PC-3 (cell line): Measurements from ENCODE around the gene NPEPPS. TPM values are rescaled to one million over a fixed set of nuclear protein-coding genes. Genes with fewer than 3 reads are reported as not detected.
A peak's percentile ranks its signal among the peaks of the same experiment; 100 is the strongest.
"Not testable (repeated sequence)": the region's sequence is repeated elsewhere in the genome, so short reads cannot be mapped to it uniquely, and the experiment has no call there.

Experiments used
- ATAC-seq: fragments of 200-7000 bp; cut with Tn5 transposase; 2 replicates; pipeline ENCODE4 v1.9.1; 2020; ENCODE audit warnings: mild to moderate bottlenecking, moderate library complexity
- BruUV-seq: library from RNA; stranded (reverse); fragments of 400-500 nt; replicated peaks from 2 replicates; lab custom pipeline; 2021; lab: Mats Ljungman, UMichigan
- CTCF ChIA-PET: fragments of 300-600 bp; sonication (Branson Sonifier 250); formaldehyde crosslinking; loops from one replicate; lab custom pipeline; 2022; ENCODE audit warnings: antibody characterized with exemption; lab: Charles Lee
- POLR2A ChIA-PET: fragments of 300-600 bp; sonication (Branson Sonifier 250); formaldehyde crosslinking; loops from one replicate; lab custom pipeline; 2022; ENCODE audit warnings: antibody characterized with exemption; ENCODE audit not compliant: unreplicated experiment; lab: Charles Lee
- DNase-seq: peaks from one replicate; pipeline ENCODE4 v3.0.0-alpha.2; 2015
- H2AFZ ChIP-seq: fragments of 300-600 bp; sonication (generic); 2 replicates; pipeline ENCODE4 v1.6.0; 2016; ENCODE audit warnings: antibody characterized with exemption, low read length
- H3F3A ChIP-seq: fragments of 300-600 bp; sonication (generic); one replicate; pipeline ENCODE4 v1.6.0; 2017; ENCODE audit warnings: antibody characterized with exemption, low read length, control low read depth, mild to moderate bottlenecking; ENCODE audit not compliant: unreplicated experiment
- H3K27ac ChIP-seq: fragments of 300-600 bp; sonication (generic); 2 replicates; pipeline ENCODE4 v1.5.1; 2016; ENCODE audit warnings: mild to moderate bottlenecking, low read length
- H3K27me3 ChIP-seq: fragments of 300-600 bp; sonication (generic); 2 replicates; pipeline ENCODE4 v1.6.1; 2016; ENCODE audit warnings: low read length, mixed read lengths
- H3K36me3 ChIP-seq: fragments of 300-600 bp; sonication (generic); 2 replicates; pipeline ENCODE4 v1.6.1; 2016; ENCODE audit warnings: low read depth, mixed run types, low read length, mixed read lengths
- H3K4me1 ChIP-seq: fragments of 300-600 bp; sonication (generic); 2 replicates; pipeline ENCODE4 v1.5.1; 2016; ENCODE audit warnings: low read length; ENCODE audit not compliant: insufficient read depth
- H3K4me2 ChIP-seq: fragments of 300-600 bp; sonication (generic); 2 replicates; pipeline ENCODE4 v1.6.0; 2016; ENCODE audit warnings: low read length
- H3K4me3 ChIP-seq: fragments of 300-600 bp; sonication (generic); 2 replicates; pipeline ENCODE4 v1.5.1; 2016; ENCODE audit warnings: mild to moderate bottlenecking, low read length, mixed read lengths
- H3K79me2 ChIP-seq: fragments of 300-600 bp; sonication (generic); 2 replicates; pipeline ENCODE4 v1.6.1; 2017; ENCODE audit warnings: low read length, mixed read lengths
- H3K9ac ChIP-seq: fragments of 300-600 bp; sonication (generic); 2 replicates; pipeline ENCODE4 v1.6.0; 2016; ENCODE audit warnings: mild to moderate bottlenecking, low read length
- H3K9me2 ChIP-seq: fragments of 300-600 bp; sonication (generic); replicated peaks from 2 replicates; pipeline ENCODE4 v1.6.1; 2016; ENCODE audit warnings: mixed run types, low read length, mixed read lengths
- H3K9me3 ChIP-seq: fragments of 300-600 bp; sonication (generic); 2 replicates; pipeline ENCODE4 v1.6.1; 2016; ENCODE audit warnings: low read length, mixed read lengths
- H4K20me1 ChIP-seq: fragments of 300-600 bp; sonication (generic); 2 replicates; pipeline ENCODE4 v1.6.1; 2016; ENCODE audit warnings: low read length, mixed read lengths
- intact Hi-C: fragments of 100-400 bp; cut with micrococcal nuclease; formaldehyde crosslinking; loops from 2 replicates; pipeline ENCODE4 v1.9.0; 2023
- total RNA-seq: library from RNA; depleted of rRNA; stranded (reverse); fragments of >200 nt; gene quantifications from 2 replicates; pipeline ENCODE4 v1.2.3, GENCODE V29; 2014

Gene NPEPPS
- total RNA-seq, 1 experiment from 2014 or later = 112 TPM

- H3K79me2 ChIP-seq, POLR2A ChIA-PET, H3K27ac ChIP-seq, H3F3A ChIP-seq, H3K9me2 ChIP-seq, ATAC-seq, intact Hi-C loops, H2AFZ ChIP-seq, H4K20me1 ChIP-seq, H3K36me3 ChIP-seq, H3K9ac ChIP-seq, H3K4me3 ChIP-seq, BruUV-seq, DNase-seq, CTCF ChIA-PET, H3K27me3 ChIP-seq, H3K9me3 ChIP-seq, H3K4me2 ChIP-seq, H3K4me1 ChIP-seq: not testable (repeated sequence)
Measured at GRCh38 chr17:47519365-47519764, 11.5 kb upstream of the NPEPPS start.

- H3K9ac ChIP-seq, H3K9me3 ChIP-seq, DNase-seq, H2AFZ ChIP-seq, H3K4me1 ChIP-seq, H4K20me1 ChIP-seq, H3K36me3 ChIP-seq, H3F3A ChIP-seq, H3K27me3 ChIP-seq, H3K4me3 ChIP-seq, H3K4me2 ChIP-seq, H3K9me2 ChIP-seq, intact Hi-C loops, H3K79me2 ChIP-seq, H3K27ac ChIP-seq, BruUV-seq, POLR2A ChIA-PET, CTCF ChIA-PET, ATAC-seq: not testable (repeated sequence)
Measured at GRCh38 chr17:47520279-47520678, 10.6 kb upstream of the NPEPPS start.

GRCh38 chr17:47521434-47521833 lies 9.5 kb upstream of the NPEPPS start:
- H3K27me3 ChIP-seq, H3K79me2 ChIP-seq, H3K9me3 ChIP-seq, H4K20me1 ChIP-seq, H3K4me2 ChIP-seq, H3K27ac ChIP-seq, H3K4me3 ChIP-seq, ATAC-seq, H3K36me3 ChIP-seq, intact Hi-C loops, BruUV-seq, H3K9me2 ChIP-seq, CTCF ChIA-PET, DNase-seq, H3K9ac ChIP-seq, H3F3A ChIP-seq, H3K4me1 ChIP-seq, H2AFZ ChIP-seq: not testable (repeated sequence)
- POLR2A ChIA-PET = interaction anchor here (0.5 kb wide), 1 partner anchor 95 kb away, joined by 12 read pairs; no protein-coding TSS in a partner anchor

GRCh38 chr17:47522341-47522740 lies 8.6 kb upstream of the NPEPPS start:
- H3K27ac ChIP-seq, intact Hi-C loops, H3K9ac ChIP-seq, H3K4me3 ChIP-seq, POLR2A ChIA-PET, H3K79me2 ChIP-seq, H3K27me3 ChIP-seq, DNase-seq, H3K9me3 ChIP-seq, H3K36me3 ChIP-seq, CTCF ChIA-PET, H3K4me2 ChIP-seq, ATAC-seq, H3K4me1 ChIP-seq, BruUV-seq, H4K20me1 ChIP-seq, H3K9me2 ChIP-seq, H2AFZ ChIP-seq, H3F3A ChIP-seq: not testable (repeated sequence)

- Histone ChIP-seq H3K4me2 (peak overlapping the region; percentile 91), H3K4me3 (peak overlapping the region; percentile 97), H3K9ac (peak overlapping the region; percentile 92), H3K79me2 (peaks cover 40% of the 10 kb centered on the region), H3K27ac (peak overlapping the region; percentile 84)
- H3K9me2 ChIP-seq, BruUV-seq, H4K20me1 ChIP-seq, intact Hi-C loops, H3K9me3 ChIP-seq, H2AFZ ChIP-seq, H3K27me3 ChIP-seq, H3F3A ChIP-seq, DNase-seq, H3K4me1 ChIP-seq, H3K36me3 ChIP-seq: not testable (repeated sequence)
- POLR2A ChIA-PET = interaction anchor here (0.6 kb wide), 1 partner anchor 63 kb away, joined by 3 read pairs; no protein-coding TSS in a partner anchor
- CTCF ChIA-PET = interaction anchor here (0.5 to 0.7 kb wide), 2 partner anchors 31 to 1376 kb away, joined by 3 read pairs; no protein-coding TSS in a partner anchor
- peak; percentile 47 for ATAC-seq
Measured at GRCh38 chr17:47531233-47531820, 419 bp downstream of the NPEPPS start.

GRCh38 chr17:47539085-47539484 lies 8.2 kb downstream of the NPEPPS start:
- not testable (repeated sequence) for BruUV-seq

More at GRCh38 chr17:47539085-47539484, 8.2 kb downstream of the NPEPPS start:
- ATAC-seq, H4K20me1 ChIP-seq, H3K4me3 ChIP-seq, H3K27ac ChIP-seq, DNase-seq, POLR2A ChIA-PET, H3K4me2 ChIP-seq, H3K36me3 ChIP-seq, intact Hi-C loops, H3K9ac ChIP-seq, H3K4me1 ChIP-seq, H3F3A ChIP-seq, CTCF ChIA-PET, H3K9me2 ChIP-seq, H3K27me3 ChIP-seq, H3K9me3 ChIP-seq, H2AFZ ChIP-seq: not testable (repeated sequence)
- H3K79me2 ChIP-seq = peaks cover 88% of the 10 kb centered on the region
